ENCODE measurements around the gene INSRR. TPM values are rescaled to one million over a fixed set of nuclear protein-coding genes. Genes with fewer than 3 reads are reported as not detected.

The INSRR gene
- total and polyA plus RNA-seq, 7 experiments from 2014 or later, result 0.63 TPM; not detected in 6

DNA sequence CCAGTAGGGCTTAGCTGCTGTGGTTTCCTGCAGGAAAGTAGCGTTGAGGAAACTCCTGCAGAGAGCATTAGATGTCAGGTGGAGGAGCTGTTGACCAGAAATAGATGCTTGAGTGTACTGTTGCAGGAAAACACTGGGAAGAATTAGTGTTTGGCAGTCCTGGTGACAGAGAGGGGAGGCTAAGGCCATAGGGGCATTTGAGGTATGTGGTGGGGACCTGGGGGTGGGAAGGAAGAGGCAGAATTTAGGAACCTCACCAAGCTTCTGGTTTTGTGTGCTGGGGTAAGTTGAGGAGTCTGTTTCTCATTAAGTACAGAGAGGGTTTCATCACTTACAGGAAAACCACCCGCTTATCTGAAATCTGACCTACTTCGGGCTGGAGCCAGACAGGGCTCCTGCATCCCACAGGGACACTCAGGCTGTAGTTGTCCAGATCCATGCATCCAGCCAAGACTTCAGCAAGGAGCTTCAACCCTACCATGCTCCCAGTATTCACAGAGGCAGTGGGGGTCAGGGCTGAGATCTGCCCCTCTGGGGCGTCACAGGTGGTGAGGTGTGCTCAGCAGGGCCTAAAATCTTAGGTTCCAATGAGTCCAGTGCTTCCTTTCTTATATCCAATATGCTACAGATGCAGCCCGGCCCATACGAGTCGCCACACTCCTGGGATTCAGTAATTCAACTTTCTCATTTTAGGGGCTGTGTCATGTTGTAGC, 57.4 kb downstream of the INSRR start:
- peaks cover 0 to 43% (median 5%) of the 10 kb centered on the region in 7 donors for H3K4me1 Mint-ChIP-seq
- H3K27me3 ChIP-seq (ENCODE audit: control insufficient read depth in 2 of 2, insufficient read depth in 2 of 2, low read length in 2 of 2), result no peaks in the 10 kb centered on the region
- H3K4me1 ChIP-seq (ENCODE audit: control insufficient read depth in 2 of 2, insufficient read depth in 2 of 2, low read length in 2 of 2), result no peaks in the 10 kb centered on the region
- ATAC-seq, result no peak
- peak overlapping the region in 6 of 9 donors; percentile 5 to 77 (median 41) for H3K27ac Mint-ChIP-seq
- peak overlapping the region in 1 of 10 donors; percentile 5 for H3K4me3 Mint-ChIP-seq
- no peak for DNase-seq
- intact Hi-C loops (cut with micrococcal nuclease), result loop anchor here in 1 of 2 donors (1.0 kb wide), 1 partner anchor 89 kb away; no protein-coding TSS in a partner anchor
- POLR2A ChIA-PET, result interaction anchor here (0.6 to 1.6 kb wide), 2 partner anchors 14 to 60 kb away, joined by 3 read pairs; partner anchors contain the start of gene MRPL24
- H3K9me3 Mint-ChIP-seq, result no peaks in the 10 kb centered on the region
- H3K36me3 ChIP-seq (ENCODE audit: control insufficient read depth in 2 of 3, insufficient read depth in 3 of 3, low read length in 3 of 3), result peaks cover 8 to 52% (median 9%) of the 10 kb centered on the region in 3 experiments
- CTCF ChIA-PET, result interaction anchor here (0.7 to 2.2 kb wide), 4 partner anchors 11 to 96 kb away, joined by 3 to 12 read pairs (median 9); partner anchors contain the start of gene NTRK1
- no peaks in the 10 kb centered on the region for H3K27me3 Mint-ChIP-seq
- no peak overlapping the region for H3K27ac ChIP-seq (ENCODE audit: low read depth, low read length)
- peaks cover under 1 to 30% (median 18%) of the 10 kb centered on the region in 5 donors for H3K36me3 Mint-ChIP-seq
- H3K9me3 ChIP-seq (ENCODE audit: control insufficient read depth in 2 of 3, low read length in 3 of 3), result no peaks in the 10 kb centered on the region
- H3K4me3 ChIP-seq (ENCODE audit: low read length), result no peak overlapping the region

DNA sequence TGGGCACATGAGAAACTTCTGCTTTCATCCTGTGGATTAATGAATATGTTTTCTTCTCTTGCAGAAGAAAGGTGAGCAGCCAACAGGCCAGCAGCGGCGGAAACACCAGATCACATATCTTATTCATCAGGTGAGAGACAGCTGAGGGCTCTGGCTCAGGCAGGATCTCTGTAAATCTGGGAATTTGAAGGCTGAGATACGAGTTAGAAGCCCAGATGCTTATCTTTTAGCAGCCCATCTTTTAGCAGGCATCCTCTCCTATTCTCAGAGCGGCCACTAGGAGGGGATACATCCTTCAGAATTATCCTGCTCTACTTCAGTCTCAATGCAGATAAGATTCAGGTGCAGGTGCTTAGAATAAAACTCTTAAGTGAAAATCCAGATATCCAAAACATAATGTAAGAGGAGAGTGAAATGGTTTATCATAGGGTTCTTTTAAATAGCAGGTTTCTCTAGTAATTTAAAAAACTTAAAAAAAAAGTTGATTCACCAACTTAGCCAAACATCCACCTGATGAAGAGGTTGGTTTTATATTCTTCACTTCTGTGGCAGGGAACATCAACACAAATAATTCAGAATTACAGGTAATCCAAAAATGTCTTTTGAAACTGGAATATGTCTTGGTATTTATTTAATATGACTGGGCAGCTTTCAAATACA, 61.6 kb downstream of the INSRR start:
- peaks cover 18 to 48% (median 25%) of the 10 kb centered on the region in 5 donors for H3K36me3 Mint-ChIP-seq

DNA sequence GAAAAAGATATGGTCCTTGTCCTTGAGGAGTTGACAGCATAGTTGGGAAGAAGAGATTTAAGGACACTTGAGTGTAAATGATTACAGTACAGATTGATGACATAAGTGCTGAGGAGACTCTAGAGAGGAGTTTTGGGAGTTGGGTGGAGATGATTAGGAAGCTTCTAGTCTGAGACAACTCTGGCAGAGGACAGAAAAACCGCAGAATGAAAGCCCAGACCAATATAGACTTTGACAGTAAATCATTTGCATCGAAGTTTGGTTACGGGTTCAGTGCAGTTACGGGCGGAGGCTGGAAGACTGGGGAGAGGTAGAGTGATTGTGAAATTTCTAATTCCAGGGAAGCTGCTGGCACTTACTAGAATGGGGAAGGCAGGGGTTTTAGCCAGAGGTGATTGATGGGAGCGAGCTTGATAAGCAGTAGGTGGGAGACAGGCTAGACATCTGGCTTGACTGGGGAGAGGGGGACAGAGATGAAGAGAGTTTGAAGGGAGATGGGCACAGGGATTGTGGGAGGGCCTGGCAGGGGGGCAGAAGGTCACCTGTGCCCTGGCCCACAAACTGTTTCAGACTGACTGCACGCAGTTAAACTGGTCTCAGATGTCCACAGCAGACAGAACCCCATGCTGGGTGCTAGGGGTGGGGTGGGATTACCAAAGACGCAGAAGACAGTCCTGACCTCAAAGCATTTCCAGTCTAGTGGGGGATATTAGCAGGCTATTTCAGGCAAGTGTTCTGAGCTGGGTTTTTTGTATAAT, 62.4 kb downstream of the INSRR start:
- Histone ChIP-seq H3K4me3 (ENCODE audit: low read length) (no peak overlapping the region), H3K4me1 (ENCODE audit: control insufficient read depth in 2 of 2, insufficient read depth in 2 of 2, low read length in 2 of 2) (no peaks in the 10 kb centered on the region), H3K36me3 (ENCODE audit: control insufficient read depth in 2 of 3, insufficient read depth in 3 of 3, low read length in 3 of 3) (peaks cover 12 to 92% (median 23%) of the 10 kb centered on the region in 3 experiments), H3K27ac (ENCODE audit: low read depth, low read length) (no peak overlapping the region), H3K9me3 (ENCODE audit: control insufficient read depth in 2 of 3, low read length in 3 of 3) (no peaks in the 10 kb centered on the region), H3K27me3 (ENCODE audit: control insufficient read depth in 2 of 2, insufficient read depth in 2 of 2, low read length in 2 of 2) (no peaks in the 10 kb centered on the region)
- ATAC-seq (no peak), DNase-seq (no peak)
- Mint-ChIP-seq H3K4me3 (no peak overlapping the region), H3K36me3 (peaks cover 19 to 53% (median 23%) of the 10 kb centered on the region in 5 donors), H3K4me1 (peaks cover 0 to 17% (median 8%) of the 10 kb centered on the region in 7 donors), H3K27me3 (no peaks in the 10 kb centered on the region), H3K27ac (peak overlapping the region in 2 of 9 donors; percentile 18 to 39), H3K9me3 (no peaks in the 10 kb centered on the region)
- ChIA-PET CTCF (interaction anchor here (0.7 to 5.3 kb wide), 12 partner anchors 12 to 131 kb away, joined by 3 to 61 read pairs (median 4); partner anchors contain the start of genes INSRR and NTRK1), POLR2A (no interaction called here)
- intact Hi-C loops (cut with micrococcal nuclease), result loop anchor here (1.0 to 5.0 kb wide), 8 partner anchors 20 to 164 kb away; partner anchors contain the start of genes NTRK1 (in 2 of the 2) and SH2D2A (in 2 of the 2)

More for the DNA sequence above, 61.6 kb downstream of the INSRR start:
- Histone ChIP-seq H3K27ac (ENCODE audit: low read depth, low read length) (no peak overlapping the region), H3K9me3 (ENCODE audit: control insufficient read depth in 2 of 3, low read length in 3 of 3) (no peaks in the 10 kb centered on the region), H3K36me3 (ENCODE audit: control insufficient read depth in 2 of 3, insufficient read depth in 3 of 3, low read length in 3 of 3) (peaks cover 12 to 89% (median 20%) of the 10 kb centered on the region in 3 experiments), H3K27me3 (ENCODE audit: control insufficient read depth in 2 of 2, insufficient read depth in 2 of 2, low read length in 2 of 2) (no peaks in the 10 kb centered on the region), H3K4me1 (ENCODE audit: control insufficient read depth in 2 of 2, insufficient read depth in 2 of 2, low read length in 2 of 2) (no peaks in the 10 kb centered on the region), H3K4me3 (ENCODE audit: low read length) (no peak overlapping the region)
- no peaks in the 10 kb centered on the region for H3K27me3 Mint-ChIP-seq
- H3K4me1 Mint-ChIP-seq, result peaks cover 0 to 24% (median 8%) of the 10 kb centered on the region in 7 donors
- H3K4me3 Mint-ChIP-seq, result no peak overlapping the region
- peak overlapping the region in 5 of 9 donors; percentile 0 to 49 (median 18) for H3K27ac Mint-ChIP-seq
- ATAC-seq (peak; percentile 89), DNase-seq (peak in 8 of 9 donors; percentile 47 to 76 (median 66))
- intact Hi-C loops (cut with micrococcal nuclease), result loop anchor here (1.0 to 5.0 kb wide), 8 partner anchors 19 to 163 kb away; partner anchors contain the start of genes NTRK1 (in 2 of the 2) and SH2D2A (in 2 of the 2)
- no peaks in the 10 kb centered on the region for H3K9me3 Mint-ChIP-seq
- POLR2A ChIA-PET, result interaction anchor here (0.6 to 1.0 kb wide), 2 partner anchors 26 to 30 kb away, joined by 3 to 7 read pairs; partner anchors contain the start of gene PRCC
- CTCF ChIA-PET, result interaction anchor here (0.7 to 5.3 kb wide), 11 partner anchors 8 to 130 kb away, joined by 3 to 61 read pairs (median 4); partner anchors contain the start of genes INSRR and NTRK1

DNA sequence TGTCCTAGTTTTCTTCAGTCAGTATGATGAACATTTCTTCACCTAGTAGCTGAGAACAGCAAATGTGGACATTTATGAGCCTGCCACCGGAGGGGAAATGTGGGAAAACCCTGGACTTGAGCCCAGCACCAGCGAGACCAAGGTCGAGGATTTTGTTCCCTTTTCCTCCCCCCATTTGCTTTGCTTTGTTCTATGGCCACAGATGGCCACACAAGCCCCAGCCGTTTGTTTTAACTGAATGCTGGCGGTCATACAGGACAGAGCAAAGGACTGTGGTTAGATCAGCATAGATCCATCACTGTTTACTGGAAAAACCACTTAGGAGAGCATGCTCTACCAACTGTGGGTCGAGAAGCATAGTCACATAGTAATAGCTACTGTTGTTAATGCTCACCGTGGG, 63.1 kb downstream of the INSRR start:
- Mint-ChIP-seq H3K27ac (peak overlapping the region in 1 of 9 donors; percentile 39), H3K27me3 (no peaks in the 10 kb centered on the region), H3K4me3 (no peak overlapping the region), H3K4me1 (peaks cover 0 to 10% (median 3%) of the 10 kb centered on the region in 7 donors), H3K9me3 (no peaks in the 10 kb centered on the region), H3K36me3 (peaks cover 18 to 54% (median 21%) of the 10 kb centered on the region in 5 donors)
- Histone ChIP-seq H3K4me1 (ENCODE audit: control insufficient read depth in 2 of 2, insufficient read depth in 2 of 2, low read length in 2 of 2) (no peaks in the 10 kb centered on the region), H3K27me3 (ENCODE audit: control insufficient read depth in 2 of 2, insufficient read depth in 2 of 2, low read length in 2 of 2) (no peaks in the 10 kb centered on the region), H3K27ac (ENCODE audit: low read depth, low read length) (no peak overlapping the region), H3K36me3 (ENCODE audit: control insufficient read depth in 2 of 3, insufficient read depth in 3 of 3, low read length in 3 of 3) (peaks cover 12 to 92% (median 29%) of the 10 kb centered on the region in 3 experiments), H3K9me3 (ENCODE audit: control insufficient read depth in 2 of 3, low read length in 3 of 3) (no peaks in the 10 kb centered on the region), H3K4me3 (ENCODE audit: low read length) (no peak overlapping the region)
- intact Hi-C loops (cut with micrococcal nuclease), result loop anchor here (2.0 to 5.0 kb wide), 3 partner anchors 21 to 165 kb away; partner anchors contain the start of gene SH2D2A (in 1 of the 2)
- CTCF ChIA-PET, result interaction anchor here (1.5 to 5.3 kb wide), 6 partner anchors 11 to 132 kb away, joined by 4 to 61 read pairs (median 8); partner anchors contain the start of genes INSRR and NTRK1
- DNase-seq, result no peak
- POLR2A ChIA-PET, result interaction anchor here (0.8 kb wide), 1 partner anchor 46 kb away, joined by 3 read pairs; no protein-coding TSS in a partner anchor
- no peak for ATAC-seq

DNA sequence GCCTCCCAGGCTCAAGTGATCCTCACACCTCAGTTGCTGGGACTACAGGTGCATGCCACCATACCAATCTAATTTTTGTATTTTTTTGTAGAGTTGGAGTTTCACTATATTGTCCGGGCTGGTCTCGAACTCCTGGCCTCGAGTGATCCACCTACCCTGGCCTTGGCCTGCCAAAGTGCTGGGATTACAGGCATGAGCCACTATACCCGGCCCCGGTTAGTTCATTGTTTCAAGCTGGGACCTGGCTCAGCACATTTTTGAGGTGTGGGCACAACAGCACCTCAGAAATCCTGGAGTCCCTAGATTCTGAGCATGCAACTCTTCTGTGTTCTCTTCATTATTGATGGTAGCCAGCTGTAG, 63.6 kb downstream of the INSRR start:
- Histone ChIP-seq H3K4me3 (ENCODE audit: low read length) (no peak overlapping the region), H3K27me3 (ENCODE audit: control insufficient read depth in 2 of 2, insufficient read depth in 2 of 2, low read length in 2 of 2) (no peaks in the 10 kb centered on the region), H3K27ac (ENCODE audit: low read depth, low read length) (no peak overlapping the region), H3K9me3 (ENCODE audit: control insufficient read depth in 2 of 3, low read length in 3 of 3) (no peaks in the 10 kb centered on the region), H3K36me3 (ENCODE audit: control insufficient read depth in 2 of 3, insufficient read depth in 3 of 3, low read length in 3 of 3) (peaks cover 12 to 88% (median 29%) of the 10 kb centered on the region in 3 experiments), H3K4me1 (ENCODE audit: control insufficient read depth in 2 of 2, insufficient read depth in 2 of 2, low read length in 2 of 2) (no peaks in the 10 kb centered on the region)
- H3K4me1 Mint-ChIP-seq, result peaks cover 0 to 8% (median 3%) of the 10 kb centered on the region in 7 donors
- peaks cover 18 to 50% (median 20%) of the 10 kb centered on the region in 5 donors for H3K36me3 Mint-ChIP-seq
- intact Hi-C loops (cut with micrococcal nuclease), result loop anchor here in 1 of 2 donors (5.0 kb wide), 1 partner anchor 108 kb away; no protein-coding TSS in a partner anchor
- ChIA-PET CTCF (interaction anchor here (1.5 to 5.3 kb wide), 6 partner anchors 10 to 132 kb away, joined by 4 to 61 read pairs (median 8); partner anchors contain the start of genes INSRR and NTRK1), POLR2A (interaction anchor here (0.8 kb wide), 1 partner anchor 46 kb away, joined by 3 read pairs; no protein-coding TSS in a partner anchor)
- no peaks in the 10 kb centered on the region for H3K9me3 Mint-ChIP-seq
- ATAC-seq (no peak), DNase-seq (no peak)
- H3K4me3 Mint-ChIP-seq, result no peak overlapping the region
- H3K27me3 Mint-ChIP-seq, result no peaks in the 10 kb centered on the region
- H3K27ac Mint-ChIP-seq, result no peak overlapping the region
